KBM-7 (cell line): Measurements from ENCODE around the gene NTM.
"Not testable (repeated sequence)": the region's sequence is repeated elsewhere in the genome, so short reads cannot be mapped to it uniquely, and the experiment has no call there.

Experiments
- DNase-seq: peaks from one replicate; pipeline ENCODE4 v3.0.0-alpha.2; 2015
- in situ Hi-C: fragments of 300-500 bp; cut with MboI; formaldehyde crosslinking; loops from 2 replicates; pipeline ENCODE4 v1.14.3; 2020; ENCODE audit warnings: low sequenced_read_pairs, low pct_unique_long_range_greater_than_20kb, mixed read lengths

NTM gene

DNA sequence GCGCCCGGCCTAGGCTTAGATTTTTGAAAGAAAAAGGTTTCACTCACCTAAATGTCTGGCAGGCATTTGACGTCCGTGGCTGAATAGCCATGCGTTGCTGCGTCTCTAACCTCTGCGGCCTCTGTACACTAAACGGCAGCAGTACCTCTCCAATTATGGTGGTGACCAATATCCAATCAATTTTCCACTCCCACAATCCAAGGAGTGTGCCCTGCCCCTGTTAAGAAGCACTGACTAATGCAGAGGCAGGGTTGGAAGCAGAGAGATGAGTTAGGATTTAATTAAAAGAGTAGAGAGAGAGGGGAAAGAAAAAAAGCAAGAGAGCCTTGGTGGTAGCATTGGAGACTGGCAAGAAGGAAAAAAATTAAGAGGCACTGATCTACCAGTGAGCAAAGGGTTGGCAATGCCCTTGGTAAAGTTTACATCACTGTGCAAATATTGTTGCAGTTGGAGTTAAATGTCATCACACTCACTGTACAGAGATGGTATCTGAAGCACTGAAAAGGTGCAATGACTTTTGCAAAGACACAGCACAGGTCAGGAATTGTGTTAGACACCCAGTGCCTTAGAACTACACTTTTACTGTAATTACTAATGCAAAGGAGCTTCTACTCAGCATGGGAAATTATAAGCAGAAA, 526.7 kb downstream of the NTM start:
- DNase-seq, result no peak
- in situ Hi-C loops, result no loop called here

DNA sequence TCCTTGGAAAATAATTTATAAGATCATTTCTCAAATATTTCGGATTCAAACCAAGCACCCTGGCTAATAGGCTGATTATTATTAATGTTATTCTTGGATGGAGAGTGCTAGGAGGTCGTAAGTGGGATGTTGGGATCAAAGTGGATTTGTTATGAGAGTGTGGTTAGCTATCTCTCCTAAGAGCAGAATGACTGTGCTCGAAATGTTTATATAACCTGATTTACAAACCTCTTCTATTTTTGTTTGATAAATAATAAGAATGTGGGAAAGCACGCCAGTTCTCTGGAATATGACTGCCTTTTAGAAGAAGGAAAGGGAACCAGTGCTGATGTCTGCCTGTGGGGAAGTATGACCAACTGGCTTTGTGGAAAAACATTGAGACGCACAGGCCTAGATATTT, 527.5 kb downstream of the NTM start:
- in situ Hi-C loops, result no loop called here
- DNase-seq, result no peak

- DNase-seq, result no peak
- in situ Hi-C loops, result no loop called here
Measured at GRCh38 chr11:131898949-131899348, 528.5 kb downstream of the NTM start.

GRCh38 chr11:131899950-131900580, 529.6 kb downstream of the NTM start:
- in situ Hi-C loops, result no loop called here
- no peak for DNase-seq

- no peak for DNase-seq
- in situ Hi-C loops, result no loop called here
Measured at GRCh38 chr11:131902421-131902820, 532.0 kb downstream of the NTM start.

- no peak for DNase-seq
- in situ Hi-C loops, result no loop called here
Measured at GRCh38 chr11:131903074-131903473, 532.7 kb downstream of the NTM start.

DNA sequence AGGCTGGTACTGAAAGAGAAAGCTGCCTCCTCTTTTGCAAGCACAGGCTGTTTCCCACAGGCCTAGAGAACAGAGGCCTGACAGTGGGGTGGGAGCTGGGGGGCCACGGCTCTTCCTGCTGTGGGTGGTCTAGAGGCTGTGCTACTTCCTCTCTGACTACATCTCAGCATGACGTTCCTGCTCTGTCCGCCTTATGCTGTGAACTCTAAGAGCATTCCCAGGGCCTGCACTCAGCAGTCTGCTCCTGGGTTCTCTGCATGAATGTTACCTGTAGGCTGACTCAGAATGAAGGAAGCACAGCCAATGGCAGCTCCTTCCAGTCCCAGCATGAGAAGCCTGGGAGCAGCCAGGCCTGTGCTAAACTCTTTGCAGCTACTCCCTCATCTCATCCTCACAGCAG, 534.3 kb downstream of the NTM start:
- no peak for DNase-seq
- in situ Hi-C loops, result no loop called here

DNA sequence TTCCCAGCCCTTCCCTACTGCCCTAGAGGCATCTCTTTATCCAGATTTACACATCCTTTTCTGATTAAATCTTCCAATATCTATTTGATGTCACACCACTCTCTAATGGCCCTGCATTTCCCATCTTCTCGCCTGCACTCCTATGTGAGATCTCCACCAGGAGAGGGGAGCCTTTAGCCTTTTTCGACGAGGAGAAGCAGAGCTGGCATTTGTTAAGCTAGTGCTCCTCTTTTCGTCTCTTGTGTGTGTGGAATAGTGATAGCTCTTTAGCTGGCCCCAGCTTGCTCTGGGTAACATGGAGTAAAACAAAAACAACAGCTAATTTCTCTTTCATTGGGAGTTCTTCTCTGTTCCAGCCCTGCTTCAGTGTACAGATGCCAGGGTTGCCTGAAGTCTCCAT, 536.5 kb downstream of the NTM start:
- DNase-seq, result no peak
- in situ Hi-C loops, result no loop called here

- in situ Hi-C loops, result no loop called here
- DNase-seq, result no peak
Measured at GRCh38 chr11:131907371-131907770, 537.0 kb downstream of the NTM start.

- in situ Hi-C loops, result no loop called here
- DNase-seq, result no peak
Measured at GRCh38 chr11:131908316-131908715, 537.9 kb downstream of the NTM start.

DNA sequence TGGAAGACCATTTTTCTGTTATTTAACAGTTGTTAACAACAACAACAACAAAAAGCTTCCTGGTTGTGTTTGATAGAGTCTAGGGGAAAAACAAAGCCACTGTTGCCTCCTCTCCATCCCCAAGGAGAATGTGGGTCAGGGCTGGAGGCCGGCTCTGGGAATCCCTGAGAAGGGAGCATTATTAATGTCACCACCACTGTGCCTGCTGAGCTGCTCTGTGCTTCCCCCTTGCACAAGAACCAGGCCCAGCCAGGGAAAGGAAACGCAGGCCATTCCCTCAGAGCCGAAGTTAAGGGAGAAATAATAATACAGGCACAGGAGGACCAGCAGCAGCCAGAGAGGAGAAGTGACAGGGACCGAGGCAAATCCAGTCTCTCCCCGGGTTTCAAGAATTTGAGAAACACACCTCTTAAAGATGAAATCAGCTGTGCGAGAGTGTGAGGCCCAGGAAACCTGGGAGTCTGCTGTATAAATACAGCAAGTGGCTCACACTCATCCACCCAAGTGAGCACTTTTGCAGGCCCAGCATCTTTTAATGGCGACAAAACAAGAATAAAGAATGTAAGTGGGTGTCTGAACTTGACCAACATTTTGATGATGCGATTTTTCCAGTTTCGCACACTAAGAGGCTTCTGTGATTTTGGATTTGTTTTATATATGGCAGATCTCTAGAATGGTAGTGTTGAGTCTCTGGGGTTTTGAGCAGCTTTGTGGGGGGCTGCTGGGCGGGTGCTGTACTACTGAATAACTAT, 539.2 kb downstream of the NTM start:
- no peak for DNase-seq
- in situ Hi-C loops, result no loop called here

GRCh38 chr11:131910178-131910522, 539.7 kb downstream of the NTM start:
- no peak for DNase-seq
- in situ Hi-C loops, result no loop called here

DNA sequence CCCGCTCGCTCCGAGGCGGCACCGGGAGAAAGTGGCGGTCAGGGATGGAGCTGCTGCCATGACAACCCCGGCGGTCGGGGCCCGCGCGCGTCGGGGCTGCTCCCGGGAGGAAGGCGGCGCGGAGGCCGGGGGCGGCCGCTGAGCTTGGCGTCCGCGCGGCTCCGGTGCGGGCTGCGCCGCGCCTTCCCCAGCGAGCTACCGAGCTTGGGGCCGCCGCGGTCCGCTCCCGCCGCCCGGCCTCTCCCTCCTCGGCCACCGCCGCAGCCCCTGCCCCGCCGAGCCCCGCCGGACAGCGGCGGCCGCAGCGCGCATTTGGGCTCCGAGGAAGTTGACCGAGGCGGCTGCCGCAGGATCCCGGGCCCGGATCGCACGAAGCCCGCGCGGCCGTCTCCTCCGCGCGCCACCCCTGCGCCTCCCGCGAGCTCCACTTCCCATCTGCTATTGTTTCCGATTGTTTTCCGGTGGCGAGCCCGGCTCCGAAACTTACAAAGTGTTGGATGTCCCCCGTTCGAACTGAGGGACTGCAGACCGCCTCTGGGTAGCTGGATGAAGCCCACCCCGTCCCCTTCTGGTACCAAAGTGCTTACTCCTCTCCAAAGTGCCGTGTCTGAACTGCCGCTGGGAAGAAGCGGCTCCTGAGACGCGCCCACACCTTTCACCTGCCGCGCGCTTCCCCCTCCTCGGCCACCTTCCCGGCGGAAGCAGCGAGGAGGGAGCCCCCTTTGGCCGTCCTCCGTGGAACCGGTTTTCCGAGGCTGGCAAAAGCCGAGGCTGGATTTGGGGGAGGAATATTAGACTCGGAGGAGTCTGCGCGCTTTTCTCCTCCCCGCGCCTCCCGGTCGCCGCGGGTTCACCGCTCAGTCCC, 540.3 kb downstream of the NTM start:
- DNase-seq, result no peak
- in situ Hi-C loops, result no loop called here

GRCh38 chr11:131911388-131912032, 541.1 kb downstream of the NTM start:
- in situ Hi-C loops, DNase-seq: not testable (repeated sequence)

DNA sequence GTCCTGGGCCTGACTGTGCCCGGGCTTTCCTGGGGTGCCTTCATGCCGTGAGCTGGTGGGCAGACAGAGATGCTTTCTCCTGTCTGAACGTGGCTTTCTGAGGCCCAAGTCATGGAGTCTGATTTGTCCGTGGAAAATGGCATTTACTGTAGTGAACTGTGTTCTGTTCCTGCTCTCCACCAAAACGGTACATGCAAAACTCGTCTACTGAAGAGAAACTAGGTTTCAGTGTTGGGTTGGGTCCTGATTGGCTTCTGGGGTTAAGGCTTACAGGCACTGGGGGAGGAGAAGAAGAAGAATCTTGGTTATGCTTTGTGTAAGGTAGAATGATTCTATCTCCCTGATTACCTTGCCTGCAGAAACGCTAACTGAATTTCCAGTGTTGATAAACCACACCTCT, 541.7 kb downstream of the NTM start:
- no peak for DNase-seq
- in situ Hi-C loops, result no loop called here

DNA sequence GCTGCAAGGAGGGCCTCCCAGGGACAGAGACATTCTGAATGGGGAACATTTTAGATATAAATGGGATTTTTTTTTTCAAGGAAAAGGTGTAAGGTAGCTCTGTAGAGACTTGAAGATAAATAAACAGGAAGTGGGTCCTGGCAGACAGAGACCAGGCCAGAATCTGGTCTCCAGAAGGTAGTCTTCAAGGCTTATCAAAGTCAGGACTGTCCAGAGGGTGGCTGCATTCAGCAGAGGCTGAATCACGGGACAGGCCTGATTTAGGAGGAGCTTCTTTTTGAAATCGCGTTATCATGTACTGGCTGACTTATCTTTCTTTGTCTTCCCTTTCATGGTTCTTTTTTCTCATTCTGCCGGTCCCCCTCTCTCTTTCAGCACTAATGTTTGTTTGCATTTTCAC, 542.9 kb downstream of the NTM start:
- in situ Hi-C loops, result no loop called here

GRCh38 chr11:131914361-131914774, 544.0 kb downstream of the NTM start:
- DNase-seq, result no peak
- in situ Hi-C loops, result no loop called here

More for the DNA sequence above, 542.9 kb downstream of the NTM start:
- no peak for DNase-seq

- in situ Hi-C loops, result no loop called here
- no peak for DNase-seq
Measured at GRCh38 chr11:131916638-131917037, 546.2 kb downstream of the NTM start.

GRCh38 chr11:131917634-131918384, 547.4 kb downstream of the NTM start:
- in situ Hi-C loops, result no loop called here
- no peak for DNase-seq
